ENCODE measurements around the gene DNAJA4. TPM values are rescaled to one million over a fixed set of nuclear protein-coding genes. Genes with fewer than 3 reads are reported as not detected.

DNAJA4 gene
- 10 to 100 TPM; 47.0 to 48.5 TPM for total RNA-seq
- 28.0 TPM for polyA plus RNA-seq (2013, experiment 1 of 2)
- 37.7 TPM for polyA plus RNA-seq (2013, experiment 2 of 2)
- total RNA-seq = 13.7 to 56.3 (median 28.6) reads per million in 172 experiments

- Histone ChIP-seq H3K27ac (ENCODE audit: low read depth in 1 of 2, low read length in 2 of 2) (peak within 1 kb of the TSS; percentile 54 to 62), H3K27me3 (ENCODE audit: control insufficient read depth in 1 of 2, insufficient read depth in 2 of 2, low read length in 2 of 2) (no peaks in the 10 kb centered on the region), H3K36me3 (ENCODE audit: insufficient read depth, low read length) (no peaks in the 10 kb centered on the region), H3K9me3 (ENCODE audit: control insufficient read depth in 1 of 2, insufficient read depth in 1 of 2, low read length in 2 of 2) (no peaks in the 10 kb centered on the region), H3K4me1 (ENCODE audit: insufficient read depth, low read length) (peaks cover 27% of the 10 kb centered on the region), H3K4me3 (ENCODE audit: low read length) (peak within 1 kb of the TSS; percentile 70)
- Mint-ChIP-seq H3K27me3 (no peaks in the 10 kb centered on the region), H3K4me1 (ENCODE audit: low read depth) (peaks cover 36% of the 10 kb centered on the region), H3K27ac (peak within 1 kb of the TSS; percentile 94), H3K9me3 (no peaks in the 10 kb centered on the region), H3K36me3 (ENCODE audit: low read depth) (peaks cover under 1% of the 10 kb centered on the region), H3K4me3 (peak within 1 kb of the TSS; percentile 89)
- ATAC-seq (ENCODE audit: poor library complexity) (peak; percentile 77), DNase-seq (peak; percentile 39 to 86 (median 61))
- ChIA-PET CTCF (interaction anchor here (1.3 to 1.5 kb wide), 2 partner anchors 35 to 156 kb away, joined by 5 to 8 read pairs; partner anchors contain the start of gene SKIC8), POLR2A (interaction anchor here (0.6 to 3.7 kb wide), 12 partner anchors 17 to 609 kb away, joined by 3 to 63 read pairs (median 6); partner anchors contain the start of genes CIB2, IDH3A, IREB2 and MORF4L1)
- intact Hi-C loops (cut with DNase I, micrococcal nuclease) = loop anchor here in 1 of 2 experiments (5.0 kb wide), 1 partner anchor 173 kb away; the partner anchor contains the start of gene IREB2
- TF ChIP-seq CTCF (IDR thresholded peaks at IDR 0.05) = peak; percentile 27
Observed at GRCh38 chr15:78264304-78265136, at the start of gene DNAJA4. Gene DNAJA4, plus strand, starts transcription at chr15:78264562. Its CDS starts 202 bp downstream, at chr15:78264764.

- Mint-ChIP-seq H3K4me1 (ENCODE audit: low read depth) (no peaks in the 10 kb centered on the region), H3K27me3 (peaks cover 4% of the 10 kb centered on the region), H3K36me3 (ENCODE audit: low read depth) (no peaks in the 10 kb centered on the region), H3K4me3 (no peak overlapping the region), H3K27ac (no peak overlapping the region), H3K9me3 (no peaks in the 10 kb centered on the region)
- CTCF ChIA-PET = no interaction called here
- no peak for DNase-seq
- Histone ChIP-seq H3K4me1 (ENCODE audit: insufficient read depth, low read length) (no peaks in the 10 kb centered on the region), H3K4me3 (ENCODE audit: low read length) (no peak overlapping the region), H3K9me3 (ENCODE audit: control insufficient read depth in 1 of 2, insufficient read depth in 1 of 2, low read length in 2 of 2) (no peaks in the 10 kb centered on the region), H3K36me3 (ENCODE audit: insufficient read depth, low read length) (no peaks in the 10 kb centered on the region), H3K27me3 (ENCODE audit: control insufficient read depth in 1 of 2, insufficient read depth in 2 of 2, low read length in 2 of 2) (no peaks in the 10 kb centered on the region), H3K27ac (ENCODE audit: low read depth in 1 of 2, low read length in 2 of 2) (no peak overlapping the region)
- no peak for TF ChIP-seq CTCF (IDR thresholded peaks at IDR 0.05)
- POLR2A ChIA-PET = interaction anchor here (0.6 kb wide), 1 partner anchor 22 kb away, joined by 3 read pairs; no protein-coding TSS in a partner anchor
- ATAC-seq (ENCODE audit: poor library complexity) = no peak
- intact Hi-C loops (cut with DNase I, micrococcal nuclease) = no loop called here
Observed at GRCh38 chr15:78216276-78217104, 47.9 kb upstream of the DNAJA4 start.

GRCh38 chr15:78220713-78221112 is 43.6 kb upstream of the DNAJA4 start:
- H3K27ac Mint-ChIP-seq = no peak overlapping the region
- ChIA-PET POLR2A (no interaction called here), CTCF (no interaction called here)
- no peak for ATAC-seq (ENCODE audit: poor library complexity)
- Histone ChIP-seq H3K27me3 (ENCODE audit: control insufficient read depth in 1 of 2, insufficient read depth in 2 of 2, low read length in 2 of 2) (no peaks in the 10 kb centered on the region), H3K4me1 (ENCODE audit: insufficient read depth, low read length) (peaks cover 4% of the 10 kb centered on the region), H3K4me3 (ENCODE audit: low read length) (no peak overlapping the region), H3K27ac (ENCODE audit: low read depth in 1 of 2, low read length in 2 of 2) (no peak overlapping the region), H3K36me3 (ENCODE audit: insufficient read depth, low read length) (no peaks in the 10 kb centered on the region), H3K9me3 (ENCODE audit: control insufficient read depth in 1 of 2, insufficient read depth in 1 of 2, low read length in 2 of 2) (no peaks in the 10 kb centered on the region)
- H3K27me3 Mint-ChIP-seq = no peaks in the 10 kb centered on the region
- intact Hi-C loops (cut with DNase I, micrococcal nuclease) = no loop called here
- H3K9me3 Mint-ChIP-seq = no peaks in the 10 kb centered on the region
- no peak overlapping the region for H3K4me3 Mint-ChIP-seq
- no peak for DNase-seq
- TF ChIP-seq CTCF (IDR thresholded peaks at IDR 0.05) = no peak
- H3K4me1 Mint-ChIP-seq (ENCODE audit: low read depth) = peaks cover 1% of the 10 kb centered on the region
- no peaks in the 10 kb centered on the region for H3K36me3 Mint-ChIP-seq (ENCODE audit: low read depth)
